IMR-90 (cell line): ENCODE measurements around the gene WRAP73. TPM values are rescaled to one million over a fixed set of nuclear protein-coding genes. Genes with fewer than 3 reads are reported as not detected.

ENCODE experiments used
- ATAC-seq: fragments of 200-7000 bp; cut with Tn5 transposase; 2 replicates; pipeline ENCODE4 v1.9.1; 2020; ENCODE audit warnings: low read depth, mild to moderate bottlenecking, moderate library complexity
- BruUV-seq: library from RNA; stranded (reverse); fragments of 400-500 nt; replicated peaks from 2 replicates; lab custom pipeline; 2021; lab: Mats Ljungman, UMichigan
- CTCF ChIA-PET: fragments of 300-600 bp; formaldehyde crosslinking; extraction: SDS; loops from one replicate; lab custom pipeline; 2021; ENCODE audit warnings: antibody characterized with exemption; lab: Yijun Ruan, JAX
- POLR2A ChIA-PET: fragments of 300-600 bp; sonication (Branson Sonifier 250); formaldehyde crosslinking; loops from one replicate; lab custom pipeline; 2022; ENCODE audit warnings: antibody characterized with exemption; ENCODE audit not compliant: unreplicated experiment; lab: Charles Lee
- DNase-seq: peaks from one replicate; pipeline ENCODE4 v3.0.0; 2013
- H2AFZ ChIP-seq: replicated peaks from 2 replicates; pipeline ENCODE3; 2013; ENCODE audit warnings: low read length, mild to moderate bottlenecking; ENCODE audit not compliant: poor library complexity
- H2AK5ac ChIP-seq: 2 replicates; pipeline ENCODE4 v1.6.1; 2013; ENCODE audit warnings: low read depth, low read length, inconsistent platforms
- H2AK9ac ChIP-seq: replicated peaks from 2 replicates; pipeline ENCODE3; 2013; ENCODE audit warnings: mild to moderate bottlenecking, low read depth, low read length, moderate library complexity; ENCODE audit not compliant: poor library complexity
- H2BK120ac ChIP-seq: 2 replicates; pipeline ENCODE4 v1.6.1; 2013; ENCODE audit warnings: low read depth, low read length, inconsistent platforms
- H2BK15ac ChIP-seq: 3 replicates; pipeline ENCODE4 v1.6.1; 2013; ENCODE audit warnings: low read depth, low read length, inconsistent platforms
- H2BK20ac ChIP-seq: 2 replicates; pipeline ENCODE4 v1.6.1; 2013; ENCODE audit warnings: low read depth, mild to moderate bottlenecking, inconsistent platforms, low read length, moderate library complexity
- H2BK5ac ChIP-seq: 2 replicates; pipeline ENCODE4 v1.6.1; 2013; ENCODE audit warnings: mild to moderate bottlenecking, low read depth, low read length, inconsistent platforms; ENCODE audit not compliant: poor library complexity, severe bottlenecking
- H3K14ac ChIP-seq: replicated peaks from 2 replicates; pipeline ENCODE4 v1.6.1; 2013; ENCODE audit warnings: low read depth, low read length, inconsistent platforms
- H3K18ac ChIP-seq: 2 replicates; pipeline ENCODE4 v1.6.1; 2013; ENCODE audit warnings: low read depth, low read length, control low read depth
- H3K23ac ChIP-seq: 2 replicates; pipeline ENCODE4 v1.6.1; 2013; ENCODE audit warnings: low read depth, low read length, inconsistent platforms
- H3K27ac ChIP-seq: 2 replicates; pipeline ENCODE4 v1.5.1; 2013; ENCODE audit warnings: mild to moderate bottlenecking, control low read depth, low read length; ENCODE audit not compliant: insufficient read depth
- H3K27me3 ChIP-seq: 2 replicates; pipeline ENCODE4 v1.6.1; 2013; ENCODE audit warnings: low read length; ENCODE audit not compliant: control insufficient read depth, insufficient read depth
- H3K36me3 ChIP-seq: 2 replicates; pipeline ENCODE4 v1.6.1; 2013; ENCODE audit warnings: low read length, mixed read lengths; ENCODE audit not compliant: control insufficient read depth, insufficient read depth
- H3K4ac ChIP-seq: 2 replicates; pipeline ENCODE4 v1.6.1; 2013; ENCODE audit warnings: low read depth, low read length, inconsistent platforms
- H3K4me1 ChIP-seq: 2 replicates; pipeline ENCODE4 v1.6.1; 2013; ENCODE audit warnings: low read length, mixed read lengths; ENCODE audit not compliant: control insufficient read depth, insufficient read depth
- H3K4me2 ChIP-seq: 2 replicates; pipeline ENCODE4 v1.6.1; 2013; ENCODE audit warnings: low read depth, mild to moderate bottlenecking, control low read depth, low read length, moderate library complexity
- H3K4me3 ChIP-seq: 2 replicates; pipeline ENCODE4 v1.5.1; 2013; ENCODE audit warnings: low read depth, mild to moderate bottlenecking, control low read depth, low read length, moderate library complexity; ENCODE audit not compliant: insufficient read depth
- H3K56ac ChIP-seq: 2 replicates; pipeline ENCODE4 v1.6.1; 2013; ENCODE audit warnings: low read length, inconsistent platforms; ENCODE audit not compliant: insufficient read depth; ENCODE audit errors: extremely low read depth
- H3K79me1 ChIP-seq, 2 experiments: 2 replicates each; pipeline ENCODE4 v1.6.1; 2013; ENCODE audit warnings: low read length in 2 of 2, inconsistent platforms in 1 of 2, low read depth in 1 of 2
- H3K9ac ChIP-seq: 2 replicates; pipeline ENCODE4 v1.6.1; 2013; ENCODE audit warnings: low read depth, low read length, control low read depth
- H3K9me1 ChIP-seq: 2 replicates; pipeline ENCODE4 v1.6.1; 2013; ENCODE audit warnings: low read length, inconsistent platforms; ENCODE audit not compliant: insufficient read depth
- H3K9me3 ChIP-seq: 2 replicates; pipeline ENCODE4 v1.6.1; 2013; ENCODE audit warnings: low read length; ENCODE audit not compliant: control insufficient read depth, insufficient read depth
- H4K20me1 ChIP-seq: 2 replicates; pipeline ENCODE4 v1.6.1; 2013; ENCODE audit warnings: low read length, inconsistent platforms; ENCODE audit not compliant: insufficient read depth
- H4K5ac ChIP-seq: 2 replicates; pipeline ENCODE4 v1.6.1; 2013; ENCODE audit warnings: mild to moderate bottlenecking, low read depth, low read length, control low read depth
- H4K8ac ChIP-seq, 2 experiments: 2 replicates each; pipeline ENCODE4 v1.6.1; 2013; ENCODE audit warnings: low read depth in 2 of 2, low read length in 2 of 2, control low read depth in 1 of 2, inconsistent platforms in 1 of 2
- H4K91ac ChIP-seq: 2 replicates; pipeline ENCODE4 v1.6.1; 2013; ENCODE audit warnings: low read depth, low read length, inconsistent platforms; ENCODE audit not compliant: insufficient read depth
- RAD21 ChIP-seq: IDR thresholded peaks from 2 replicates; pipeline ENCODE4 v1.6.1; 2012; ENCODE audit warnings: low read length, improper control_type of control experiment
- WGBS, 2 experiments: methylation state at CpG; one replicate each; pipeline versions ENCODE4 v1.1.5 to v1.1.7; 2013; ENCODE audit warnings: missing lambda C conversion rate in 2 of 2; ENCODE audit not compliant: insufficient read length in 1 of 2; ENCODE audit errors: extremely low coverage in 2 of 2; 5-methylcytosine and 5-hydroxymethylcytosine counted together
- dilution Hi-C: fragments of 300-500 bp; cut with HindIII; formaldehyde crosslinking; loops from one replicate; pipeline ENCODE4 v1.14.3; 2018; ENCODE audit warnings: low sequenced_read_pairs; ENCODE audit not compliant: unreplicated experiment
- in situ Hi-C: fragments of 300-500 bp; cut with MboI; formaldehyde crosslinking; loops from 3 replicates; pipeline ENCODE4 v1.14.3; 2019; ENCODE audit warnings: low sequenced_read_pairs, inconsistent platforms, mixed read lengths
- intact Hi-C: fragments of 100-400 bp; cut with micrococcal nuclease; formaldehyde crosslinking; loops from 2 replicates; pipeline ENCODE4 v1.10.0; 2022
- polyA plus RNA-seq, 3 experiments: library from polyadenylated mRNA; depleted of rRNA; stranded (reverse); fragments of >200 nt; gene quantifications; 2 replicates each; pipeline ENCODE4 v1.2.3, GENCODE V29; 2012; ENCODE audit warnings: low replicate concordance in 1 of 3
- total RNA-seq: library from RNA; depleted of rRNA; stranded (reverse); fragments of >200 nt; gene quantifications from 2 replicates; pipeline ENCODE4 v1.2.3, GENCODE V29; 2012
- TF ChIP-seq, protein P1 (sequence below): fragments of 150-350 bp; IDR thresholded peaks from 2 replicates; pipeline ENCODE4 v1.6.1; 2017; ENCODE audit warnings: mild to moderate bottlenecking, antibody characterized with exemption, low read length, low read depth

Gene WRAP73
- total and polyA plus RNA-seq, 2 of the 4 experiments (the other 2 are of a cell fraction) = 10.8 to 23.6 TPM

DNA sequence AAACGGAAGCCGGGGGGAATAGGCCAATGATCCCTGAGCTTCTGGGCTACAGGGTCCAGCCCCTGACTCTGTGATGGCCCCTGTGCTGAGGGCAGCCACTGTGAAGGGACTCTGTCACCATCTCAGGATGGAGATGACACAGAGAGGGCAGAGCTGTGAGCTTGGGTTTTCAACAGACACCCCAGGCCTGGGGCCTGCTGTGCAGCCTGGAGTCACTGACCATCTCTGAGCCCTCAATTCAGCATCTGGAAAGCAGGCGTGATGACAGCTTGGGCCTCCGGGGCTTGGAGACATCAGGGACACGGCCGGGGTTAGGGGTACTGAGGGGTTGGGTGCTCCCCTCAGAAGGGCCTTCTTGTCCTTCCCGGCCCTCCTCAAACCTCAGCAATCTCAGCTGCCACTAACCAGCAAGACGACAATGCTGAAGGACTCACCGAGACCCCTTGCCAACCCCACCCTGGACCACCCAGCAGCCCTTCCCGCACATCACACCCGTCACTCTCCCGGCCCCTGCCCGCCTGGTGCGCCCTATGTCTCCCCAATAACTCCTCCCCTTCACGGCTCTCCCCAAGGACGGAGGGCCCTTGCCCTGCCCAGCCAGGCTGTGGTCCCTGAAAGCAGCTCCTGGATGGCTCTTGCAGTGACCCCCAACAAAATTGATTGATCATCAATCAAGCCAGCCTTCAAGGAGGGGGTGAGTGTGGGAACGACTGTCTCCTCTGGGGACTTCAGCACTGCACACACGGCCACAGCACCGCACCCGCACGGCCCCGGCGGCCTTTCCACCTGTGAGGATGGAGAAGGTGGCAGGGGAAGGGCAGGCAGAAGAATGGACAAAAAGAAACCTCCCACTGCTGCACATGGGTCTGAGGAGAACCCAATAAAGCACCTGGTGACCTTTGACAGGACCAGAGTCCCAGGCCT lies 42.9 kb downstream of the WRAP73 start:
- Histone ChIP-seq H3K56ac (no peak overlapping the region), H4K20me1 (no peaks in the 10 kb centered on the region), H3K18ac (no peak overlapping the region), H3K9ac (no peak overlapping the region), H2BK5ac (no peak overlapping the region), H3K4me2 (no peak overlapping the region), H2BK120ac (no peak overlapping the region), H3K4ac (no peak overlapping the region), H3K27me3 (peaks cover 31% of the 10 kb centered on the region; the same call in 1 of the 2 replicates), H3K9me3 (no peaks in the 10 kb centered on the region), H3K36me3 (no peaks in the 10 kb centered on the region), H3K4me3 (no peak overlapping the region), H3K14ac (no peak overlapping the region), H2AK5ac (no peak overlapping the region), H4K5ac (no peak overlapping the region), H2BK15ac (no peak overlapping the region), H4K8ac (no peak overlapping the region), H3K4me1 (peaks cover 8% of the 10 kb centered on the region), H3K27ac (no peak overlapping the region), H2AK9ac (no peak overlapping the region), H2BK20ac (no peak overlapping the region), H3K23ac (no peak overlapping the region), H3K79me1 (no peaks in the 10 kb centered on the region), H2AFZ (peak overlapping the region; percentile 6), H3K9me1 (no peaks in the 10 kb centered on the region; the same call in 1 of the 2 replicates), H4K91ac (no peak overlapping the region)
- TF ChIP-seq, protein P1, sequence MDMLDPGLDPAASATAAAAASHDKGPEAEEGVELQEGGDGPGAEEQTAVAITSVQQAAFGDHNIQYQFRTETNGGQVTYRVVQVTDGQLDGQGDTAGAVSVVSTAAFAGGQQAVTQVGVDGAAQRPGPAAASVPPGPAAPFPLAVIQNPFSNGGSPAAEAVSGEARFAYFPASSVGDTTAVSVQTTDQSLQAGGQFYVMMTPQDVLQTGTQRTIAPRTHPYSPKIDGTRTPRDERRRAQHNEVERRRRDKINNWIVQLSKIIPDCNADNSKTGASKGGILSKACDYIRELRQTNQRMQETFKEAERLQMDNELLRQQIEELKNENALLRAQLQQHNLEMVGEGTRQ = no peak
- TF ChIP-seq RAD21 = no peak
- CTCF ChIA-PET = interaction anchor here (1.2 to 1.3 kb wide), 2 partner anchors 12 kb away, joined by 3 to 4 read pairs; no protein-coding TSS in a partner anchor
- in situ Hi-C loops = no loop called here
- DNase-seq (no peak), ATAC-seq (no peak)
- intact Hi-C loops = no loop called here
- 75% methylated on average over 3 of the region's 23 CpGs; no CpG with 5 or more reads in 1 of the 2 experiments for WGBS, 2 experiments
- BruUV-seq = no TSS peak
- dilution Hi-C loops = no loop called here
- POLR2A ChIA-PET = no interaction called here
